ENCODE results near the gene ANO4. TPM values are rescaled to one million over a fixed set of nuclear protein-coding genes. Genes with fewer than 3 reads are reported as not detected.

Gene ANO4
- total RNA-seq, 4 donors from 2014 or later, result 0.10 TPM; not detected in 3

GRCh38 chr12:100897240-100897639 is 102.7 kb downstream of the ANO4 start:
- no peaks in the 10 kb centered on the region for H3K4me1 ChIP-seq
- H3K36me3 ChIP-seq, result no peaks in the 10 kb centered on the region
- H3K27me3 ChIP-seq, result no peaks in the 10 kb centered on the region
- no peak for DNase-seq
- no peak overlapping the region for H3K4me3 ChIP-seq
- intact Hi-C loops (cut with DNase I; ENCODE audit: low total_unique reads) (no loop called here), in situ Hi-C loops (cut with MboI; ENCODE audit: low sequenced_read_pairs in 4 of 4) (no loop called here)
- no peak overlapping the region for H3K27ac ChIP-seq
- no peak for TF ChIP-seq CTCF (IDR thresholded peaks at IDR 0.05 in 4 of 5, conservative IDR thresholded peaks at IDR 0.05 in 1 of 5)
- TF ChIP-seq POLR2A (IDR thresholded peaks at IDR 0.05), result no peak
- H3K9me3 ChIP-seq, result no peaks in the 10 kb centered on the region
- no peak for ATAC-seq

- no peak for DNase-seq
- no peak for TF ChIP-seq POLR2A (IDR thresholded peaks at IDR 0.05)
- no peak for TF ChIP-seq CTCF (IDR thresholded peaks at IDR 0.05 in 4 of 5, conservative IDR thresholded peaks at IDR 0.05 in 1 of 5)
- Histone ChIP-seq H3K4me3 (no peak overlapping the region), H3K27me3 (no peaks in the 10 kb centered on the region), H3K4me1 (no peaks in the 10 kb centered on the region), H3K36me3 (no peaks in the 10 kb centered on the region), H3K27ac (no peak overlapping the region), H3K9me3 (no peaks in the 10 kb centered on the region)
- ATAC-seq, result no peak
- intact Hi-C loops (cut with DNase I; ENCODE audit: low total_unique reads), result no loop called here
- in situ Hi-C loops (cut with MboI; ENCODE audit: low sequenced_read_pairs in 4 of 4), result no loop called here
Measured at GRCh38 chr12:100899301-100899700, 104.7 kb downstream of the ANO4 start.

- H3K4me3 ChIP-seq, result no peak overlapping the region
- ATAC-seq (no peak), DNase-seq (no peak)
- no peaks in the 10 kb centered on the region for H3K27me3 ChIP-seq
- no peaks in the 10 kb centered on the region for H3K9me3 ChIP-seq
- no peak overlapping the region for H3K27ac ChIP-seq
- H3K36me3 ChIP-seq, result no peaks in the 10 kb centered on the region
- H3K4me1 ChIP-seq, result no peaks in the 10 kb centered on the region
- in situ Hi-C loops (cut with MboI; ENCODE audit: low sequenced_read_pairs in 4 of 4), result no loop called here
- intact Hi-C loops (cut with DNase I; ENCODE audit: low total_unique reads), result no loop called here
- TF ChIP-seq CTCF (IDR thresholded peaks at IDR 0.05 in 4 of 5, conservative IDR thresholded peaks at IDR 0.05 in 1 of 5), result no peak
- TF ChIP-seq POLR2A (IDR thresholded peaks at IDR 0.05), result no peak
Measured at GRCh38 chr12:100900808-100901207, 106.2 kb downstream of the ANO4 start.

GRCh38 chr12:100901266-100901665 is 106.7 kb downstream of the ANO4 start:
- no peak overlapping the region for H3K27ac ChIP-seq
- TF ChIP-seq CTCF (IDR thresholded peaks at IDR 0.05 in 4 of 5, conservative IDR thresholded peaks at IDR 0.05 in 1 of 5) (no peak), POLR2A (IDR thresholded peaks at IDR 0.05) (no peak)
- H3K4me1 ChIP-seq, result no peaks in the 10 kb centered on the region
- DNase-seq (no peak), ATAC-seq (no peak)
- no peaks in the 10 kb centered on the region for H3K9me3 ChIP-seq
- intact Hi-C loops (cut with DNase I; ENCODE audit: low total_unique reads) (no loop called here), in situ Hi-C loops (cut with MboI; ENCODE audit: low sequenced_read_pairs in 4 of 4) (no loop called here)
- no peaks in the 10 kb centered on the region for H3K36me3 ChIP-seq
- no peak overlapping the region for H3K4me3 ChIP-seq
- no peaks in the 10 kb centered on the region for H3K27me3 ChIP-seq

GRCh38 chr12:100904270-100904669 is 109.7 kb downstream of the ANO4 start:
- no peaks in the 10 kb centered on the region for H3K4me1 ChIP-seq
- no peak overlapping the region for H3K27ac ChIP-seq
- H3K27me3 ChIP-seq, result no peaks in the 10 kb centered on the region
- H3K36me3 ChIP-seq, result no peaks in the 10 kb centered on the region
- intact Hi-C loops (cut with DNase I; ENCODE audit: low total_unique reads) (no loop called here), in situ Hi-C loops (cut with MboI; ENCODE audit: low sequenced_read_pairs in 4 of 4) (no loop called here)
- no peak for TF ChIP-seq POLR2A (IDR thresholded peaks at IDR 0.05)
- no peak for TF ChIP-seq CTCF (IDR thresholded peaks at IDR 0.05 in 4 of 5, conservative IDR thresholded peaks at IDR 0.05 in 1 of 5)
- no peak for DNase-seq
- no peaks in the 10 kb centered on the region for H3K9me3 ChIP-seq
- ATAC-seq, result no peak
- H3K4me3 ChIP-seq, result no peak overlapping the region

Measured in gastrocnemius medialis (tissue), 4 donors.